ENCODE results near the gene NOP9. TPM values are rescaled to one million over a fixed set of nuclear protein-coding genes. Genes with fewer than 3 reads are reported as not detected.

The NOP9 gene
- total RNA-seq, 1 experiment from 2014 or later: 42.0 TPM

DNA sequence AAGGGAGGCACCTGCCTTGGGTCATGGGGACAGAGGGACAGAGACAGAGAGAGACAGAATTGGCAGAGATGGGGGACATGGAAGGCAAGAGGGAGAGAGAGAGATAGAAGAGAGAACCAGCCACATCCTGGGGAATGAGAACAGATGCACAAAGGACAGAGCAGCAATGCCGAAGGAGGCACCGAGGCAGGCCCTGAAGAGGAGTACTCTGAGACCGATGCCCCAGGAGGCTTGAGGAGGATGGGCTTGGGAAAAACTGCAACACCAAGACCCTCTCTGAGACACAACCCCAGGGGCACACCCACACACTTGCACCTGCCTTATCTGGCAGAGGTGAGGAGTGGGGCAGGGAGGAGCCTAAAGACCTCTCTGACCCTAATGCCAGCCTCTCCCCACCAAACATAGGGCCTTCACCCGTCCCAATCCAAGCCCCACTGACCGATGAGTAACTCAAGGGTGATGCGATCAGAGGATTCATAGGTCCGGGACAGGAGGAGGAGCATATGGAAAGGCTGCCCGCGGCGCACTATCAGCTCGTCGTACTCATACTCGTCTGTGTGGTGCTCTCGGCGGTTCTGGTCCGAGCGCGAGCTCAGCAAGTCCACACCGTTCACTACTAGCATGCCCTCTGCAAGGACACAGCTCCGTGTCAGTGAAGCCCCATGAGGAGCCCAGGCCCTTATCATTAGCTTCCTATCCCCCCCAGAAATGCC lies 38.2 kb upstream of the NOP9 start:
- no peak overlapping the region for H3K9ac ChIP-seq (ENCODE audit: low read length)
- H3K4me1 ChIP-seq (ENCODE audit: low read length): no peaks in the 10 kb centered on the region
- no peaks in the 10 kb centered on the region for H3K79me2 ChIP-seq (ENCODE audit: low read length)
- H3K4me3 ChIP-seq (ENCODE audit: low read length): no peak overlapping the region
- H4K20me1 ChIP-seq (ENCODE audit: insufficient read depth, low read depth, low read length): no peaks in the 10 kb centered on the region
- no peak overlapping the region for H3K27ac ChIP-seq (ENCODE audit: low read length)
- H2AFZ ChIP-seq (ENCODE audit: low read length): no peak overlapping the region
- H3K9me3 ChIP-seq (ENCODE audit: low read length): no peaks in the 10 kb centered on the region
- no peaks in the 10 kb centered on the region for H3K36me3 ChIP-seq (ENCODE audit: insufficient read depth, low read length)
- no peak overlapping the region for H3K4me2 ChIP-seq (ENCODE audit: low read depth, low read length, poor library complexity, severe bottlenecking)
- no peak for DNase-seq
- no peaks in the 10 kb centered on the region for H3K9me2 ChIP-seq (replicated peaks; ENCODE audit: insufficient read depth, low read length)
- no peaks in the 10 kb centered on the region for H3K27me3 ChIP-seq (ENCODE audit: low read length)

- H3K36me3 ChIP-seq (ENCODE audit: insufficient read depth, low read length): no peaks in the 10 kb centered on the region
- H3K4me2 ChIP-seq (ENCODE audit: low read depth, low read length, poor library complexity, severe bottlenecking): no peak overlapping the region
- no peak overlapping the region for H3K27ac ChIP-seq (ENCODE audit: low read length)
- no peak overlapping the region for H3K4me3 ChIP-seq (ENCODE audit: low read length)
- no peaks in the 10 kb centered on the region for H4K20me1 ChIP-seq (ENCODE audit: insufficient read depth, low read depth, low read length)
- no peak overlapping the region for H2AFZ ChIP-seq (ENCODE audit: low read length)
- no peaks in the 10 kb centered on the region for H3K9me3 ChIP-seq (ENCODE audit: low read length)
- no peaks in the 10 kb centered on the region for H3K9me2 ChIP-seq (replicated peaks; ENCODE audit: insufficient read depth, low read length)
- H3K4me1 ChIP-seq (ENCODE audit: low read length): no peaks in the 10 kb centered on the region
- no peak for DNase-seq
- H3K27me3 ChIP-seq (ENCODE audit: low read length): no peaks in the 10 kb centered on the region
- H3K79me2 ChIP-seq (ENCODE audit: low read length): no peaks in the 10 kb centered on the region
- H3K9ac ChIP-seq (ENCODE audit: low read length): no peak overlapping the region
These were observed 37.7 kb upstream of the NOP9 start for GRCh38 chr14:24261969-24262327.

DNA sequence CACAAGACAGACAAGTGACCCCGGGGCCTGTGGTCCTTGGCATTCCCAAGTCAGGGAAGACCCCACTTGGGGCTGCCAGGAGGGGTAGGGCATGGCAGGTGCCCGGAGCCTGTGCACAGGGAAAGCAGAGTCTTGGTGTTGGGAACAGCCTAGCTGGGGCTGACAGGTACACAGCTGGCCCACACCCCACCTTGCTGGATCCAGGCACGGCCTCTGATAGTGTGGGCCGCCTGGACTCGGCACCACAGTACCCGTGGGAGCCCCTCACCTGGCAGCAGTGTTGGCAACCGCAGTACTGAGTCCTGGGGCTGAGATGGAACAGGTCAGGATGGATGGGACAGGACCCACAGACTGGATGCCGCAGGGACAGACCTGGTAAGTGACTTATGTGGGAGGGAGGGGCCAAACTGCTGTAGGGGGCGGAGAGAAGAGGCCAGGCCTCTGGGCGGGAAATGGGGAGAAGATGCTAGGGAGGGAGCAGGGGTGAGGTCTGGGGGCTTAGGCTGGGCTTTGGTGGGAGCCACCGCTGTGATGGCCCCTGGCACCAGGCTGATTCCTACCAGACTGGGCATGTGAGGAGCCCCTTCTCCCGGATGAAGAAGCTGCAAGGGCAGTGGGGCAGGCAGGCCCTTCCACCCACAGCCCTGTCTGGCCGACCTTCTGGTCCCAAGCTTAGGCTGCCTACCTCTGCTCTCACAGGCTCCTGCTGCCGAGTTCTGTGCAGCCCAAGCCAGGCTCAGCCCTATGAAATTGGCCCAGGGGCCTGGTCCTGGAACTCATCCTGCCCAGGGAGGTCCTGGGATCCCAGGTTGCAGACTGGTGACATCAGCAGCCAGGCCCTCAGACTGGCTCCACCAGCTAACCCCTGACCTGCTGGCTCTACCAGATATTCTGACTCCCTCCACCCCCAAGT lies 36.6 kb upstream of the NOP9 start, which contains the start of gene TGM1:
Gene TGM1 (minus strand): TSS at position 357 of the 913 bp plus-strand sequence. CDS start 825 bp downstream, outside the sequence.
- H3K27me3 ChIP-seq (ENCODE audit: low read length): no peaks in the 10 kb centered on the region
- no peak within 1 kb of the TSS for H2AFZ ChIP-seq (ENCODE audit: low read length)
- no peaks in the 10 kb centered on the region for H3K9me2 ChIP-seq (replicated peaks; ENCODE audit: insufficient read depth, low read length)
- H4K20me1 ChIP-seq (ENCODE audit: insufficient read depth, low read depth, low read length): no peaks in the 10 kb centered on the region
- no peak within 1 kb of the TSS for H3K9ac ChIP-seq (ENCODE audit: low read length)
- H3K4me3 ChIP-seq (ENCODE audit: low read length): no peak within 1 kb of the TSS
- no peak for DNase-seq
- no peaks in the 10 kb centered on the region for H3K36me3 ChIP-seq (ENCODE audit: insufficient read depth, low read length)
- H3K9me3 ChIP-seq (ENCODE audit: low read length): no peaks in the 10 kb centered on the region
- H3K4me1 ChIP-seq (ENCODE audit: low read length): no peaks in the 10 kb centered on the region
- H3K79me2 ChIP-seq (ENCODE audit: low read length): no peaks in the 10 kb centered on the region
- no peak within 1 kb of the TSS for H3K4me2 ChIP-seq (ENCODE audit: low read depth, low read length, poor library complexity, severe bottlenecking)
- no peak within 1 kb of the TSS for H3K27ac ChIP-seq (ENCODE audit: low read length)

- H3K27me3 ChIP-seq (ENCODE audit: low read length): no peaks in the 10 kb centered on the region
- no peaks in the 10 kb centered on the region for H3K79me2 ChIP-seq (ENCODE audit: low read length)
- no peak for DNase-seq
- H3K4me2 ChIP-seq (ENCODE audit: low read depth, low read length, poor library complexity, severe bottlenecking): no peak overlapping the region
- no peaks in the 10 kb centered on the region for H3K9me2 ChIP-seq (replicated peaks; ENCODE audit: insufficient read depth, low read length)
- no peaks in the 10 kb centered on the region for H3K4me1 ChIP-seq (ENCODE audit: low read length)
- H3K27ac ChIP-seq (ENCODE audit: low read length): no peak overlapping the region
- no peak overlapping the region for H3K4me3 ChIP-seq (ENCODE audit: low read length)
- H3K9me3 ChIP-seq (ENCODE audit: low read length): no peaks in the 10 kb centered on the region
- H3K9ac ChIP-seq (ENCODE audit: low read length): no peak overlapping the region
- no peaks in the 10 kb centered on the region for H3K36me3 ChIP-seq (ENCODE audit: insufficient read depth, low read length)
- H2AFZ ChIP-seq (ENCODE audit: low read length): no peak overlapping the region
- no peaks in the 10 kb centered on the region for H4K20me1 ChIP-seq (ENCODE audit: insufficient read depth, low read depth, low read length)
These were observed 35.8 kb upstream of the NOP9 start for GRCh38 chr14:24263848-24264247.

DNA sequence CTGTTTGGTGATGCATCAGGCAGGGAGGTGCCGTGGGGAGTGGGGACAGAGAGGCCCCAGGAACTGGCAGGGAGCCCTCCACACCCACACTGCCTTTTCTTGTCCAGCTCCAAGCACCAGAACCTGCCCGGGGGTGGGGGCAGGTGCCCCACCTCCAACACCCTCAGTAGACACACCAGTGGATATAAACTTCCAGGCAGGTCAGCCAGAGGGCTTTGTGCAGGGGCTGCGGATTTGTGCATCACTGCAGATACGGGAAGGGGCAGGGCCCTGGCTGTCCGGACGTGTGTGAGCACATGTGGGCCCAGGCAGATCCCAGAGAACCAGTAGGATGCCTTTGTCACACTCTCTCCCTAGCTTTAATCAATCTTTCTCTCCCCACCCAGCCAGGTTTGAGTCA lies 35.4 kb upstream of the NOP9 start:
- H4K20me1 ChIP-seq (ENCODE audit: insufficient read depth, low read depth, low read length): no peaks in the 10 kb centered on the region
- no peaks in the 10 kb centered on the region for H3K9me2 ChIP-seq (replicated peaks; ENCODE audit: insufficient read depth, low read length)
- no peaks in the 10 kb centered on the region for H3K79me2 ChIP-seq (ENCODE audit: low read length)
- H3K4me3 ChIP-seq (ENCODE audit: low read length): no peak overlapping the region
- H3K4me1 ChIP-seq (ENCODE audit: low read length): no peaks in the 10 kb centered on the region
- no peak overlapping the region for H3K9ac ChIP-seq (ENCODE audit: low read length)
- H2AFZ ChIP-seq (ENCODE audit: low read length): no peak overlapping the region
- H3K4me2 ChIP-seq (ENCODE audit: low read depth, low read length, poor library complexity, severe bottlenecking): no peak overlapping the region
- no peaks in the 10 kb centered on the region for H3K27me3 ChIP-seq (ENCODE audit: low read length)
- no peaks in the 10 kb centered on the region for H3K36me3 ChIP-seq (ENCODE audit: insufficient read depth, low read length)
- H3K27ac ChIP-seq (ENCODE audit: low read length): no peak overlapping the region
- no peak for DNase-seq
- no peaks in the 10 kb centered on the region for H3K9me3 ChIP-seq (ENCODE audit: low read length)

GRCh38 chr14:24266344-24267244 lies 33.1 kb upstream of the NOP9 start:
- Histone ChIP-seq H3K36me3 (ENCODE audit: insufficient read depth, low read length) (no peaks in the 10 kb centered on the region), H3K4me3 (ENCODE audit: low read length) (no peak overlapping the region), H3K9ac (ENCODE audit: low read length) (no peak overlapping the region), H3K9me2 (replicated peaks; ENCODE audit: insufficient read depth, low read length) (no peaks in the 10 kb centered on the region), H2AFZ (ENCODE audit: low read length) (no peak overlapping the region), H3K4me1 (ENCODE audit: low read length) (peaks cover 9% of the 10 kb centered on the region), H3K27me3 (ENCODE audit: low read length) (no peaks in the 10 kb centered on the region), H3K79me2 (ENCODE audit: low read length) (peaks cover 8% of the 10 kb centered on the region), H4K20me1 (ENCODE audit: insufficient read depth, low read depth, low read length) (no peaks in the 10 kb centered on the region), H3K27ac (ENCODE audit: low read length) (no peak overlapping the region), H3K9me3 (ENCODE audit: low read length) (no peaks in the 10 kb centered on the region), H3K4me2 (ENCODE audit: low read depth, low read length, poor library complexity, severe bottlenecking) (no peak overlapping the region)
- DNase-seq: no peak

DNA sequence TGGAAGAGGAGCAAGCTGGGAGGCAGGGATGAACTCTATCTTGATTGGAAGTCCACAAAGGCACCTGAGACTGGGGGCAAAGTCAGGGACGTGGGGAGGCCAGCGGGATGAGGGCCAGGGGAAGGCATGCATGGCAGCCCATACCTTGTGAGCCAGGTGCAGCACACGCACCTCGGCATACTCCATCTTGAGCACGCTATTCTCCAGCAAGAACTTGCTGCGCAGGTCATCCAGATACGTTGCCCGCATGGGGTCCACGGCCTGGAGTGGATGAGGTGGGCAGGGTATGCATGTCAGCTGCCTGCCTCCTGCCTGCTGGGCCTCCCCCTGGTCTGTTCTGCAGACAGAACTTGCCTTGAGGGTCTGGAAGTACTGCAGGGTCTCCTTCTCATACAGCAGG lies 32.1 kb upstream of the NOP9 start:
- no peaks in the 10 kb centered on the region for H3K9me2 ChIP-seq (replicated peaks; ENCODE audit: insufficient read depth, low read length)
- H3K9ac ChIP-seq (ENCODE audit: low read length): no peak overlapping the region
- no peak overlapping the region for H3K4me3 ChIP-seq (ENCODE audit: low read length)
- no peak overlapping the region for H2AFZ ChIP-seq (ENCODE audit: low read length)
- H3K4me1 ChIP-seq (ENCODE audit: low read length): peaks cover 19% of the 10 kb centered on the region
- no peak overlapping the region for H3K4me2 ChIP-seq (ENCODE audit: low read depth, low read length, poor library complexity, severe bottlenecking)
- H4K20me1 ChIP-seq (ENCODE audit: insufficient read depth, low read depth, low read length): no peaks in the 10 kb centered on the region
- H3K79me2 ChIP-seq (ENCODE audit: low read length): peaks cover 17% of the 10 kb centered on the region
- H3K27me3 ChIP-seq (ENCODE audit: low read length): no peaks in the 10 kb centered on the region
- no peaks in the 10 kb centered on the region for H3K9me3 ChIP-seq (ENCODE audit: low read length)
- no peaks in the 10 kb centered on the region for H3K36me3 ChIP-seq (ENCODE audit: insufficient read depth, low read length)
- no peak overlapping the region for H3K27ac ChIP-seq (ENCODE audit: low read length)
- DNase-seq: no peak

GRCh38 chr14:24268225-24268624 lies 31.4 kb upstream of the NOP9 start:
- Histone ChIP-seq H3K4me1 (ENCODE audit: low read length) (peaks cover 26% of the 10 kb centered on the region), H4K20me1 (ENCODE audit: insufficient read depth, low read depth, low read length) (no peaks in the 10 kb centered on the region), H3K27me3 (ENCODE audit: low read length) (no peaks in the 10 kb centered on the region), H3K9ac (ENCODE audit: low read length) (no peak overlapping the region), H3K27ac (ENCODE audit: low read length) (no peak overlapping the region), H3K9me2 (replicated peaks; ENCODE audit: insufficient read depth, low read length) (no peaks in the 10 kb centered on the region), H3K36me3 (ENCODE audit: insufficient read depth, low read length) (no peaks in the 10 kb centered on the region), H3K9me3 (ENCODE audit: low read length) (no peaks in the 10 kb centered on the region), H3K79me2 (ENCODE audit: low read length) (peaks cover 20% of the 10 kb centered on the region), H3K4me3 (ENCODE audit: low read length) (no peak overlapping the region), H3K4me2 (ENCODE audit: low read depth, low read length, poor library complexity, severe bottlenecking) (no peak overlapping the region), H2AFZ (ENCODE audit: low read length) (no peak overlapping the region)
- DNase-seq: no peak

All from Karpas-422 (cell line).